Activated CD4-positive, alpha-beta T cell treated with anti-CD3 and anti-CD28 coated beads, Interleukin-2, amount 50 U/mL, for 48 hours (primary cell): ENCODE results near the gene ZDHHC8.

Experiments
- DNase-seq, 2 experiments: peaks; one replicate each; pipeline ENCODE4 v3.0.0-alpha.2; 2020

The ZDHHC8 gene

DNA sequence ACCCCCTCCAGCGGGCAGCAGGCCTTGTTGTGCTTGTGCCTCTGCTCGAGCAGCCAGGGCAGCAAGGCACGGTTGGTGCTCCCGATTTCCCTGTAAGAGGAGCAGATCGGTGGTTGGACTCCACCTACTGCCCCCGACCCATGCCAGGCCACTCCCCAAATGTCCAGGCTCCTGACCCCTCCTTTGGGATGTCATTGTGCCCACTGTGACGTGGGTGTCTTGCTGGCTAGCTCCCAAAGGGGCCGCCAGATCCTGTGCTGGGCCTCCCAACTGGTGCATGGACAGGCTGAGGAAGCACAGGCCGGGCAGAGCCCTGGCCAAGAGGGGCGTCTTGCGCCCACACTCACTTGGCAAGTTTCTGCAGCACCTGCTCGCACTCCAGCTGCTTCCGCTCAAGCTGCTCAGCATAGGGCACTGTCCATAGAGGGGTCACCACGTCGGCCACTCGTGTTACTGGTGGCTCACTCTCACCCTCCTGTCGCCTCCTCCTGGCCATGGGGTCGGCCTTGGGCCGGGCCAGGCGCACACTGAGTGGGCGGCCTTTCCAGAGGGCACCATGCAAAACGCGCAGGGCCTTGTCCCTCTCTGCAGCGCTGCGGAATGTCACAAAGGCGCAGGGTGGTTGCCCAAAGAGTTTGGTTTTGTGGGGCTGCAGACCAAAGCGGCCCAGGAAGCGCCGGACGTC, 15.8 kb upstream of the ZDHHC8 start, which contains the start of gene RANBP1:
RANBP1 (plus strand) TSS at position 414 of the 685 bp plus-strand sequence; CDS start at position 495, 81 bp downstream.
- no peak for DNase-seq

DNA sequence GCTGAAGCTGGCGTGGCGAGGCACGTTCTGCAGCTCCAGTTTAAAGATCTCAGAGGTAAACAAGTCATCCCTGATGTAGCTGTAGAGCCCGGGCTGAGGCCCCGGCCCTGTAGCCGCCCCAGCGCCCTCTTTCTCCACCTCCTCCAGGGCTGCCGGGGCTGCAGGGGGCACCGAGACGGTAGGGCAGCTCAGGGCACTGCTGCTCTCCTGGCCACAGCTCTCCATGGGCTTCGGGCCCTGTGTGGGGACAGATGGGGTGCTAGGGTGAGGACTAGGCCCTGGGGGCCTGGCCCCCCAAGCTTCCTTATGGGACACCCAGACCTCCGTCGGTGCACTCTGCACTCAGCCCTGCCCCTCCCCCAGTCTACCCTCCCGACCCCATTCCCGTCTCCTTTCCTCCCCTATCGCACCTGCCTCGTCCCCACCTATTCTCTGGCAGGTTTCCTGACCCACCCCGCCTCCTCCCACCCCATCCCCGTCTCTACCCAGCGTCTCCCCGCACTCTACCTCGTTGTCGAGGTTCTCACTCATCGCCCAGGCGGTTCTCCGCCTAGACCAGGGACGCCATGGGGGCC, 15.1 kb upstream of the ZDHHC8 start:
- no peak for DNase-seq

DNA sequence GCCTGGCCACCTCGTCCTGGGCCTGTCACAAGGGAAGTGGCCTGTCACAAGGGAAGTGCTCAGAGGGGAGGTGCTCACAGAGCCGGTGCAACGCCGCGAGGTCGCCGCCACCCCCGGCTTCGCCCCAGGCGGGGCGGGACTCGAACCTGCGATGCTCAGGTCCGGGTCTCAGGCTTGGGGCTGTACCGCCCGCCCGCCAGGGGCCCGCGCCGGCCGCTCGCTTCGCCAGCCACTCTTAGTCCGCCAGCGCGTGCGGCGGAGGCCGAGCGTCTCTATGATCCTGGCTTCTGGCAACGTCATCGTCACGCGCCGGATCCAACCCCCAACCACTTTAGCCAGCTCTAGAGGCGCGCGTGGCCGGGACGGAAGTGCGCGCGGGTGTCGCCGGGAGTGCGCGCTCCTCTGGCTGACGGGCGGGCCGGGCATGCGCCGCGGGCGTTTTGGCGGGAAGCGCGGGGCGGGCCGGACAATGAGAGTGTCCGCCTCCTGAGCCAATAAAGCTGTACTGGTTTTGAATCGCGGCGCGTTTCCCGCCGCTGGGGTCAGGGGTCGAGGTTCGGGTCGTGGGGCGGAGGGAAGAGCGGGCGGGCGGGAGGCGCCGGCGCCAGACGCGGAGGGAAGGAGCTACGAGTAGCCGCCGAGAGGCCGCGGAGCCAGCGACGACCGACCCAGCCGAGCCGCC, 14.5 kb upstream of the ZDHHC8 start, which contains the start of gene TRMT2A:
TRMT2A (minus strand) TSS at position 276 of the 682 bp plus-strand sequence. CDS start 320 bp downstream, outside the sequence.
- peak; percentile 96 to 97 for DNase-seq

DNA sequence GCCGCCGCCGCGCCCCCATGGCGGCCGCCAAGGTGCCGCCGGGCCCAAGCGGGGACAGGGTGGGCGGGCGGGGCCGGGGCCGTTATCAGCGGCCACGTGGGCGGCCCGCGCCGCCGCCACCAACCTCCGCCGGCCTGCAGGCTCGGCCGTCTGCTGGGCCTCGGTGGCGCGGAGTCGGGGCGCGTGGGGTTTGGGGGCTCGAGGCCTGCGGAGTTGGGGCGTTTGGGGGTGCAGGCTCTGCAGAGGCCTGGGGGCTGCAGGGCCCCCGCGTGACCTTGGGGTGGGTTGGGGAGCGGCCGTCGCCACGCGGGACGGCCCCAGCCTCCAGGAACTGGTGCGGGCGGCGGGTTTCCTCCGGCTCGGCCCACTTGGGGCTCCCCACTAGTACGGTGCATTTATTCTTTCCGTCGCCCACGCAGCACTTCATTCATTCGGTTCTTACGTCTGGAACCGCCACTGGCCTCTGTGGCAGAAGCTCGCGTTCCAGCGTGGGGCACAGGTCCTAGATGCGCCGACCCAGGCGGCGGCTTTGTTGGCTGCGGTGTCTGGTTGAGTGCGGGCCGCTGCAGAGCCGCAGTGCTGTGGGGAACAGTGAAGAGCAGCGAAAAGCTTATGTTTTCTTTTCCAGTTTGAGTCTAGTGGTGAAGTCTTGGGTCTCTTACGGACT, 13.8 kb upstream of the ZDHHC8 start:
- peak; percentile 83 to 88 for DNase-seq

DNA sequence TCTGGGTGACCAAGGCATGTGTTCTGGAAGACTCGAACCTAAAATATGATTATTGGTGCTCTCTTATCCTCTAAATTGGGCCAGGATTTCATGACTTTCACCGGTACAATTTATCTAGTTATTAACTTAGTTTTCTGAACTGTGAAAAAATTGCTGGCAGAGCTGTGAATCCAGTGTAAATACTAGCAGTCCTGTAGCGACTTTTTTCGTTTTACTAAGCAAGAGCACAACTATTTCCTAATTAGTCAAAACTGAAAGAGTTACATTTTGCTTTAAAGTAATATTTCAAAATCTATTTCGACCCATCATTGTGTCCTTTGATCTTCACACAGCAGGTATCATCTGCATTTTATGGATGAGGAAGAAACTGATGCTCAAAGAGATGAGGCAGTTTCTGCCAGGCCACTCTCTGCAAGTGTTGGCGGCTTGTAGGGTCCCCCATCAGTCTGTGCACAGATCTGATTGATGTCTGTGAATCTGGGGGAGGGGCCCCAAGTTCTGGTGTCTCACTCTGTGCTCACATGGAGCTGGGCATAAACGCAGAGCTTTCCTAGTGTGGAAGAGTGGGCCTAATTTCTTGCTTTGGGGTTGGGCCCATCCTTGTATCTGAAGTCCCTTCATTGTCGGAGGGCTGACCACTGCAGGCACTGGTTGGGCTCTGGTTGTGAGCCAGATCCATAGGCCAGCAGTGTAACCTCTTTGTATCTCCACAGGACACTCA, 13.1 kb upstream of the ZDHHC8 start:
- DNase-seq: no peak

DNA sequence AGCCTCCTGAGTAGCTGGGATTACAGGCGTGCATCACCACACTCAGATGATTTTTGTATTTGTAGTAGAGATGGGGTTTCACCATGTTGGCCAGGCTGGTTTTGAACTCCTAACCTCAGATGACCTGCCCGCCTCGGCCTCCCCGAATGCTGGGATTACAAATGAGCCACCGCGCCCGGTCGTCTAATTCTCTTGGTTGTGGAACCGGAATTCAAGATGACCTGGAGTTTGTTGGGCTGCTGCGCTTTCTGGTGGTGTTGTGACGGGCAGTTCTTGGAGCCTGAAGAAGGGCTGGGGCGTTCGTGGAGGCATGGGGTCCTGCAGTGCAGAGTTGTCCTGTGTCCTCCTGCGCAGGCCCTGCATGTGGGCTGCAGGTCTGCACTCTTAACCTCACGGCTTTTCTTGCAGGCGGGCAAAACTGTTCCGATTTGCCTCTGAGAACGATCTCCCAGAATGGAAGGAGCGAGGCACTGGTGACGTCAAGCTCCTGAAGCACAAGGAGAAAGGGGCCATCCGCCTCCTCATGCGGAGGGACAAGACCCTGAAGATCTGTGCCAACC, 9.7 kb upstream of the ZDHHC8 start:
- DNase-seq: no peak

DNA sequence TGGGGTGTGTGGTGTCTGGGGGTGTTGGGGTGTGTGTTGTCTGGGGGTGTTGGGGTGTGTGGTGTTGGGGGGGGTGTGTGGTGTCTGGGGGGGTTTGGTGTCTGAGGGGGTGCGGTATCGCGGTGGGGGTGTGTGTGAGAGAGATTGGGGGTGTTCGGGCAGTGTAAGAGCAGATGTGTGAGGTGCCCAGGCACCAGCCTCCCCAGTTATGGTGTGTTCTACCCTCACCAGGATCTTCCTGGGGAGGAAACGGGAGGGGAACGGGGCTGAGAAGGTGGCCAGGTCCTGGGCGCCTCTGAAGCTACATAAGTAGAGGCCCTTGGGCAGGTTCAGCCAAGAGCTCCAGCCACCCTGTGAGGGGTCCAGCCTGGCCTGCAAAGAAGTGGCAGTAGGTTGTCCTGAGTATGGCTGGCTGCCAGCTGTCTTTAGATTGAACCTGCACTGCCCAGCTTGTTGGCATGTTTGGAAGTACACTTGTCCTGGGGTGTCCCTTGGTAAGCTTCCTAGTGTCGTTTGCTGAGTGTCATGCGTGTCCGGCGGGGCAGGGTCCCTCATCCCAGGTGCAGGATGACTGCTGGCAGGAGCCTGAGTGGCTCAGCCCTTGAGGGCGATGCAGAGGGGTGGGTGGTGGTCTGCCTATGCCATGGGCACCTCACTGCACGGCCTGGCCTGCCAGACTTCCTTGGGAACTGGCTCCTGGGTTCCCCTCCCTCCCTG, 8.1 kb upstream of the ZDHHC8 start:
- no peak for DNase-seq

DNA sequence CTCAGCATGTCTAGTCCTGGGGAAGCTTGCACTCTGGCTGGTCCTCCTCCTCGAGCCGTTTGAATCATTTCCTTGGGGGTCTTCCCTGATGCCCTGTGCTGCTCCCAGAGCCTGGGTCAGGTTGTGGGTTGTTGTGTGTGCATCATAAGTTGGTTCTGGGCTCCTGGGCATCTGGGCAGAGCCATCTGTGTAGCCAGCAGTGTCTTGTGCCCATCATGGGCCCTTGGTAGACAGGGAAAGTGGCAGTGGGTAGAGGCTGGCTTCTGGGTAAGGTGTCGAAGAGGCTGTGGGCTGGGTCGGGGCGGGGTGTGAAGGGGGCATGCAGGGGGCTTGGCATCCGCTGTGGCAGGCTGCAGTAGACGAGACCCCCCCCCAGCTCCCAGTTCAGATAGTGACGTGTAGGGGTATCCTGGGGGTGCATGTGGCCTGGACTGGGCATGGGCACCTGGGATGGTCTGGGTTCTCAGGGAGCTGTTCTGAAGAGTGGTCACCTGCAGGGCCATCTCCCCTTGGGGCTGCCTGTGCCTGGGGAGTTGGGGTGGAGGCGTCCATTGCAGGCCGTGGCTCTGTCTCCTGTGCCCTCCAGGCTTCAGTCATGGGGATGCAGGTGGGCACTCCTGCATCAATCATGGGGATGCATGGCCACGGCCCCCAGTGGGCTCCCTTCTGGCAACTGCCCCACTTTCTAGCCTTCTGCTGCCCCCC, 7.4 kb upstream of the ZDHHC8 start:
- no peak for DNase-seq

DNA sequence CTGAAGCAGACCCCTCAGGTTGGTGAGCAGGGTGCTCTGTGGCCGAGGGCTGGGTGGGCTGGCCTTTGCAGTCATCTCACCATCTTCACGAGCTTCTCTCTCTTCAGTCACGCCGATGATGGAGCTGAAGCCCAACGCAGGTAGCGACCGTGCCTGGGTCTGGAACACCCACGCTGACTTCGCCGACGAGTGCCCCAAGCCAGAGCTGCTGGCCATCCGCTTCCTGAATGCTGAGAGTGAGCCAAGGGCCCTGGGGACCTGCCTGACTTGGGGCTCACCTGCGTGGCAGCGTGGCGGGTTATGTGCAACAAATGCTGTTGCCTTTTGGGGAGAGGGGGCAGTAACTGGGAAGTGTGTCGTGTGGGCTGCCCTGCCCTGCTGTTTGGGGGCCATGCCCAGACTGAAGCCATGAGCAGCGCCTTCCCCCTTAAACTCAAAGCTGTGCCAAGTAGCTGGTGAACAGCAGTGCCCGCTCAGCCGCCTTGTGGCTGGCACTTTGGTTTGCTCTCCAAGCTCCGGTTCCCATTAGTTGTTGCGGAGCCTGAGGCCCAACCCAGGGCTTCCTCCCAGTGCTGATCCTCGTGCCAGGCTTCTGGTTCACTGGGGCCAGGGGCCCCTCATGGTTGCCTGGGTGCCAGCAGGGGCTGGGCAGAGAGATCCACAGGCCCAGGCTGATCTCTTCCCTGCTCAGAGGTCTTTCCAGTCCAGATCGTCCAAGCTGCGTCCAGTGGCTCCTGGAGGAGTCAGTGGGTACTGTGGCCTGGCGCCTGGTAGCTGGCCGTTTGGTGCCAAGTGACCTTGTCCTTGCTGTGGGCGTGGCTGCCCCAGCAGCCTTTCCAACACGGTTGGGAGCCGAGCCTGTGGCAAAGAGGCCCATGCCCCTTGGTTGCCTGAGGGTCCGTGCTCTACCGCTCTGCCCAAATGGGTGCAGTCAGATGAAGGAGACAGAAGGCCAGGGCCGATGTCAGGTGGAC, 6.1 kb upstream of the ZDHHC8 start:
- DNase-seq: no peak

DNA sequence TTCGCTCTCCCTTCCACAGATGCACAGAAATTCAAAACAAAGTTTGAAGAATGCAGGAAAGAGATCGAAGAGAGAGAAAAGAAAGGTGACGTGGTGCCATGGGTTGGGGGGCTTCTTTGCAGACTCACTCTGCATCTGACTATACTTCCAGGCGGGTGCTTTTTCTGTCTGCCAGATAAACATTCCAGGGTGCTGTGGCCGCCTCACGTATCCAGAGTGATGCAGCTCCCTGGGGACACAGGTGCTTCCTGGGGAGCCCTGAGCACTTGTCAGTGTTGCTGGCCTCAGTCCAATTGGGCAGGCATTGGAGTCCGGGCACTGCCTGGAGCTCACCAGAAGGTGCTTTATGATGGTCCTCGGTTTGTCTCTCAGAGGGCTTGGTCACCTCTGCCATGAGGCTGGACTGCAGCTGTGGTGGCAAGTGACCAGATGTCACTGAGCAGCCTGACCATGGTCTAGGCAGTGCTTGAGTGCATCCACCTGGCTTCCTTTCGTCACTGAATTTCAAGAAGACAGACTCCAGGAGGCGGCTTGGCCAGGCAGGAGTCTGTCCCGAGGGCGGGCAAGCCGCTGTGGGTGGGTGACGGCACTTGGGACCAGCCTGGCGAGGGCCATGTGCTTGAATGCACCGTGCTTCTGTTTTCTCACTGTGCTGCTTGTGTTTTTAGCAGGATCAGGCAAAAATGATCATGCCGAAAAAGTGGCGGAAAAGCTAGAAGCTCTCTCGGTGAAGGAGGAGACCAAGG, 5.1 kb upstream of the ZDHHC8 start:
- no peak for DNase-seq

DNA sequence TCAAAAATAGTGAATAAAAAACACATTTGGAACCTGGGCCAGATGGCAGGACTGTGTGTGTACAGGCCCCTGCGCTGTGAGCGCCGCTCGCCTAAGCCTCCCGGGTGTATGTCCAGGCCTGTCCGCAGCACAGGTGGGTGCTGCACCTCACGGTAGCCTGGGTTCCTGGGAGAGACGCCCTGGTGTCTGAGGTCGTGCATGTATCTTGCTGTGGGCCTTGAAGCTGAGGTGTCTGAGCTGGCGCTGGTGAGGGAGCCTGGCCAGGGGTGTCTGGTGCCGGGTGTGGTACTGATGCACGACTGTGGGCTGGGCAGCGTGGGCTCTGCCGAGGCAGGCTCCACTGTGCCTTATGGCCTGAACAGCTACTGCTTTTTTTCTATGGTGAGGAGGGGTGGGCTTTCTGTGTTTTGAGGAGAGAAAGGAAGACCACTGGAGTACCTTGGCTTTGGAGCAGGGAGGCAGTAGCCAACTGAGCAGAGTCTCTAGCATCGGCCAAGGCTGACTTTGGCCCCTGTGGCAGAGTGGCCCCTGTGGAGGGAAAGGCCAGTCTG, 4.2 kb upstream of the ZDHHC8 start:
- DNase-seq: no peak

DNA sequence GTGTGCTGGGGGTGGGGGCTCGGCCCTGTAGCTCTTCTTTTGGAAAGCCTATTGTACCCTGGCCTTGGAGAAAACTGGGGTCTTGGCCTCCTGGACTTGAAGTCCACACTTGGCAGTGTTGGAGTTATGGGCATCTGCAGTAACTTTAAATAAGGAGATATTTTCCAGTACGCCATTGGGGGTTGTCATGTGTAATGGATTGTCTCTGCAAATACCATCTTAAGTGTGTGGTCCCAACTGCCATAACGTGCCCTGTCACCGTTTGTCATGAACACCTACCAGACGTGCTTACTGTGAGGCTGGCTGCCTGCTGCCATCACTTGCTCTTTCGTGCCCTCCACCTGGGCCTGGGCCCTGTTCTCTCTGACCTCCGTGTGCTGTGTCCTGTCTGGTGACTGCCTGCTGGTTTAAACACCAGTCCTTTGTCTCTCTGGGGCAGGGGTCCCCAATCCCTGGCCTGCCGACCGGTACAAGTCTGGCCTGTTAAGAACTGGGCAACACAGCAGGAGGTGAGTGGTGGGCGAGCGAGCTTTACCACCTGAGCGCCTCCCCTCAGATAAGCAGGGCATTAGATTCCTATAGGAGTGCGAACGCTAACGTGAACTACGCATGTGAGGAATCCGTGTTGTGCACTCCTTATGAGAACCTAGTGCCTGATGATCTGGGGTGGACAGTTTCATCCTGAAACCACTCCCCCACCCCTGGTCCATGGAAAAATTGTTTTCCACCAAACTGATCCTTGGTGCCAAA, 3.6 kb upstream of the ZDHHC8 start:
- no peak for DNase-seq

DNA sequence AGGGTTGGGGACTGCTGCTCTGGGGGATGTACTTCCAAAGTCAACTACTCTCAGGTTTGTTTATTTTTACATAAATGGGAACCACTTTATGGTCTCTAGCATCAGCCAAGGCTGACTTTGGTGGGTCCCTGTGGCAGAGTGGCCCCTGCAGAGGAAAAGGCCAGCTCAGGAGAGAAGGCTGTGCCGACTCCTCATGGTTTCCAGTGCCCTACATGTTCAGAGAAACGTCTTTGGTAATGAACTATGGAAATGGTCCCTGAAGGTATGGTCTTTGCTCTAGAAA, 3.0 kb upstream of the ZDHHC8 start:
- no peak for DNase-seq

DNA sequence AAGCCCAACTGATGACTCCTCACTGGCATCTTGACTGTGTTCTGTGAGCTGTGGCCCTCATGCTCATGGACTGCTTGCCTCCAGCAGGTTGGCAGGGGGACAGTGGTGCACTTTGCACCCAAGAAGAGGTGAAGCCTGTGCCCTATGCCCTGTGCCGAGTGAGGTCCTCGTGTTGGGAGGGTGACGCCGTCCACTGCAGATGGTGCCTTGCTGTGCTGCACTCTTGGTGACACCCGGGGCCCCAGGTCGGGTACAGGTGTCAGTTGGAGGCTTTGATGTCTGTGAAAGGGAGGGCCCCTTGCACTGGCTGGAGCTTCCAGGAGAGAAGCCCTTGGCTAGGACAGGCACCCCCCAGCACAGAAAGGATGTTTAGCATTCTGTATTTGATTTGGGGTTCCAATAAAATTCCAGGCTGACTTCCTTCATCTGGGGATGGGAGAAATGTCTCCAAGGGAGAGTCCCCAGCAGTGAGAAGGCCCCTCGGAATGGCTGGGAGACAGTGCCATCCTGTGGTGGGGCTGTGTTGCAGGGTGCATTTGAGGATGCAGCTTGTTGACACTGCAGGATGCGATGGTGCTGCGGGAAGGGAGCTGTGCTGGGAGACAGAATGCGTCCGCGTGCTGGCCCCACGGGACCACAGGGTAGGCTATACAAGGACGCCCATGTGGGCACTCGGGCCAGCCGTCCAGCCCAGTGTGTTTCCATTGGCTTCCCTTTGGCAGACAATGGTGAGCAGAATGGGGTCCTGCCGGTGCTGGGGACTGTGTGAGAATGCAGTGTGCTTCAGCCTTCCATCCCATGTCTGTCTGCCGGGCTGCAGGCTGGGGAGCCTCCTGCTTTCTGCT, 2.5 kb upstream of the ZDHHC8 start:
- DNase-seq: peak; percentile 63 to 68

DNA sequence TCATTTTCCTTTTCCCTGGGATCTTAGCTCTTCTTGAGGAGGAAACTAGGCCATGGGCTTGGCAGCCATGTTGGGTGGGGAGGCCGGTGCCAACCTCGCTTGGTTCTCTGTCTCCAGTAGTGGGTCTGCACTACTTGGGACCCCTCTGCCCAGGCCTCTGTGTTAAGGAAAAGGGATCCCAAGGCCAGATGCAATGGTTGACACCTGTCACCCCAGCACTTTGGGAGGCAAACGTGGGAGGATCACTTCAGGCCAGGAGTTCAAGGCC, 1.9 kb upstream of the ZDHHC8 start:
- DNase-seq: no peak

DNA sequence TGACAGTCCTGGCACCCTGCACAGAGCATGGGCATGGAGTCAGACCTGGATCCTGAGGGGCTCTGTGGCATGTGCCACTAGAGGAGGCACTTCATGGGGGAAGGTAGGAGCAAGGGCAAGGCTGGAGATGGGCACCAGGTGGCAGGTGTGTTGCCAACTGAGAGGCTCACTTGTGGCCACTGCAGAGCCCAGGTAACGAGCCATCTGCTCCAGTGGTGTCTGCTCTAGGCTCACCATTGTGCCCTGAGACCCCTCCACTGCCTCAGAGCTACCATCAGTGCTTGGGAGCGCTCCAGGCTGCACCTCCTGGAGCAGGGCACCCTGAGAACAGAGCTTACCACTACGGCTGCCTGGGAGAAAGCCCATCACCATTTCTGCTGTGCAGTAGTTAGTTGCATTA, 1.3 kb upstream of the ZDHHC8 start:
- DNase-seq: no peak

DNA sequence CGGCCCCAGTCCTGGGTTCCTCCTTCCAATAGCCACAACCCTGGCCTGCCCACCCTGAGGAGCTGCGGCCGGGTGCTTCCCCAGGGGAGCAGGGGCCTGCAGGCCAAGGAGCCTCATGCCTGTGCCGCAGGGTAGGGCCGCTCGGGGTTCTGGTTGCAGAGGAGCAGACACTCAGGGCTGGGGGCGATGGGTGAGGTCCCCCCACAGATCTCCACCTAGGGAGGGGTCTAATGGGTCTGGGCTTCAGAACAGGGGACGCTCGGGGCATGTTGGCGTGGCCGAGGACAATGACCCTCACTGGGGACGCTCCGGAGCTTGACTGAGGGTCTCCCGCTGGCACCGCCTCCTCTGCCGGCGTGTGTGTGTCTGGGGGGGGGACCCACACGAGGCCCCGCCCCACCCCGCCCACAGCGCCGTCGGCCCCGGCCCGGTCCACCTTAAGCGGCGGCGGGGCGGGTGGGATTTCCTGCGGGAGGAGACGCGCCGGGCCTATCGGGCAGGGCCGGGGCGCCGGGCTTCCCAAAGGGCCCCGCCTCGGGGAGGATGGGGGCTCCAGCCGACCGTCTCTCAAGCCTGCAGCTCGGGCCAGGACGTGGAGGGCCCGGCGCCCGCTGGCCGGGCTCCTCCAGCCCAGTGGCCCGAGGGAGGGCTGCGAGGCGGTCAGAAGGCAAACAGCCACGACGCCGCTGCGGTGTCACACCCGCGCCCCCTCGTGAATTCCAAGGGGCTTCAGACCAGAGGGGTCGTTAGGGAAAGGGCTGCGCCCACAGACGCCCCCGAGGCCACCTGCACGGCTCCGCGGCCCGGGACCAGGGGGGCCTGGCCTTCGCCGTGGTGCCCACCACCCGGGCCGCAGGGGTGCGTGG, 640 bp upstream of the ZDHHC8 start:
- peak; percentile 80 to 81 for DNase-seq
